ENCODE data around the gene KCNJ9. TPM values are rescaled to one million over a fixed set of nuclear protein-coding genes. Genes with fewer than 3 reads are reported as not detected.

KCNJ9 gene
- total RNA-seq, 2 donors from 2014 or later, result 0.95 TPM; not detected in 1

DNA sequence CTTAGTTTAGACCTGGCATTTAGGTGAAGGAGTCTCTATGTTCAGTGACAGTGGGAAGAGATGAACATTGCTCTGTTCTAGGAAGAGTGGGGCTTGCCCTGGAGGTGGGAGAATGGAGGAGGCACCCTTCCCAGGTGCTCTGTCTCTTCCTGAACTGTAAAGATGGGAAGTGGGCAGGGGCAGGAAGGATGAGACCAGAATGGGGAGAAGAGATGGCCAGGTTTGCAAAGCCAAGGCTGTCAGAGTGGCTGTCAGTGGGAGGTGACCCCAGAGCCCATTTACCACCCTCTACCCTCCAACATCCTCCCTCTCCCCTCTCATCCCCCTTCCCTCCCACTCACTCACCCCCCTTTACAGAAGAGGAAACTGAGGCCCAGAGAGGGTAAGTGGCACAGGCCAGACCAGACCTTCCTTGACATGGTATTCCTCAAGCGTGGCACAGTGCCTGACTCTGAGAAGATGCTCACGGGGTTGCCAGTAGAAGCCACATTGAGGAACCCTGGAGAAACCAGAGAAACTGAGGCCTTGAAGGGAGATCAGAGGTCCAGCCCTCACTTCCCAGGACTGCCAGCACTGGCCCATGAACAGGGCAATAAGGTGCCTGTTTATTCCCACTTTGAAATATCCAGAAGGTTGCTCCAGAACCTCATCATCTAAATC lies 18.5 kb downstream of the KCNJ9 start:
- H3K27me3 ChIP-seq (replicated peaks; ENCODE audit: insufficient read depth), result no peaks in the 10 kb centered on the region
- no peaks in the 10 kb centered on the region for H3K36me3 ChIP-seq
- no peak for ATAC-seq (ENCODE audit: insufficient number of reproducible peaks, low FRiP score, low read depth)
- H3K4me3 ChIP-seq, result no peak overlapping the region
- peak overlapping the region; percentile 97 to 98 for H3K27ac ChIP-seq
- no peak for DNase-seq (ENCODE audit: low spot score)
- peaks cover 33 to 79% of the 10 kb centered on the region in 2 donors for H3K4me1 ChIP-seq (ENCODE audit: control insufficient read depth in 1 of 2, low read depth in 2 of 2)
- TF ChIP-seq CTCF (IDR thresholded peaks at IDR 0.05), result no peak
- no peaks in the 10 kb centered on the region for H3K9me3 ChIP-seq

DNA sequence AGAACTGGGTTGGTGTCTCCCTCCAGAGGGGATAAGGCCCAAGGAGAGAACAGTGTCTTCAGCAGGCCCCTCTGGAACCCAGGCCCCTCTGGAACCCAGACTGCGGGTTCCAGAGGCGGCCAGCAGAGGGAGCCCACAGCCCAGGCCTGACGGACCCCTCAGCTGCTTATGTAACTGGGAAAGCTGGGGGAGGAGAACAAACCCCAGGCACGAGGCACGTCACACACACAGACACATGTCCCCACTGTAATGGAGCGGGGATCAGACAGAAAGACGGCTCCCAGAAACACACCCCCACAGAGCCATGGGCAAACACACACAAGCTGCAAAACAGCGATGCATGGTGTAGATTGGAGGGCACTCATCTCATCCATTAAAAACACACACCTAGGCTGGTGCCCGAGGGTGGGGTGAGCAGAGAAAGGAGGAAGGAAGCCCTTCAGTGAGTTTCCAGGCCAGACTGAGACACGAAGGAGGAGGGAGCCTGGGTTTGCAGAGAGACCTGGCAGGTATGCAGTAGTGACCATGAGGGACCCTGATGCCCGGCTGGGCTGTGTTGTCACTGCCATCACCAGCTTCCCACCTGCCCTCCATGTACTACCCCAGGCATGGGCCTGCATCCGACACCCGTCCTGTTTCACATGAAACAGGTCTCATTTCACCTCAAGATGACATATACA lies 19.8 kb downstream of the KCNJ9 start:
- TF ChIP-seq CTCF (IDR thresholded peaks at IDR 0.05), result peak; percentile 97
- peaks cover 31 to 68% of the 10 kb centered on the region in 2 donors for H3K4me1 ChIP-seq (ENCODE audit: control insufficient read depth in 1 of 2, low read depth in 2 of 2)
- H3K4me3 ChIP-seq, result peak overlapping the region; percentile 37

GRCh38 chr1:160101717-160102522 lies 20.6 kb downstream of the KCNJ9 start:
- H3K27me3 ChIP-seq (replicated peaks; ENCODE audit: insufficient read depth), result no peaks in the 10 kb centered on the region
- peak overlapping the region; percentile 42 to 98 for H3K27ac ChIP-seq
- H3K9me3 ChIP-seq, result no peaks in the 10 kb centered on the region
- peaks cover 24 to 61% of the 10 kb centered on the region in 2 donors for H3K4me1 ChIP-seq (ENCODE audit: control insufficient read depth in 1 of 2, low read depth in 2 of 2)
- TF ChIP-seq CTCF (IDR thresholded peaks at IDR 0.05), result no peak
- H3K4me3 ChIP-seq, result no peak overlapping the region
- DNase-seq (ENCODE audit: low spot score) (no peak), ATAC-seq (ENCODE audit: insufficient number of reproducible peaks, low FRiP score, low read depth) (no peak)
- H3K36me3 ChIP-seq, result no peaks in the 10 kb centered on the region

More for the DNA sequence above, 19.8 kb downstream of the KCNJ9 start:
- Histone ChIP-seq H3K27me3 (replicated peaks; ENCODE audit: insufficient read depth) (no peaks in the 10 kb centered on the region), H3K9me3 (no peaks in the 10 kb centered on the region), H3K36me3 (no peaks in the 10 kb centered on the region), H3K27ac (peak overlapping the region; percentile 42 to 98)
- DNase-seq (ENCODE audit: low spot score) (peak; percentile 61), ATAC-seq (ENCODE audit: insufficient number of reproducible peaks, low FRiP score, low read depth) (peak; percentile 17)

DNA sequence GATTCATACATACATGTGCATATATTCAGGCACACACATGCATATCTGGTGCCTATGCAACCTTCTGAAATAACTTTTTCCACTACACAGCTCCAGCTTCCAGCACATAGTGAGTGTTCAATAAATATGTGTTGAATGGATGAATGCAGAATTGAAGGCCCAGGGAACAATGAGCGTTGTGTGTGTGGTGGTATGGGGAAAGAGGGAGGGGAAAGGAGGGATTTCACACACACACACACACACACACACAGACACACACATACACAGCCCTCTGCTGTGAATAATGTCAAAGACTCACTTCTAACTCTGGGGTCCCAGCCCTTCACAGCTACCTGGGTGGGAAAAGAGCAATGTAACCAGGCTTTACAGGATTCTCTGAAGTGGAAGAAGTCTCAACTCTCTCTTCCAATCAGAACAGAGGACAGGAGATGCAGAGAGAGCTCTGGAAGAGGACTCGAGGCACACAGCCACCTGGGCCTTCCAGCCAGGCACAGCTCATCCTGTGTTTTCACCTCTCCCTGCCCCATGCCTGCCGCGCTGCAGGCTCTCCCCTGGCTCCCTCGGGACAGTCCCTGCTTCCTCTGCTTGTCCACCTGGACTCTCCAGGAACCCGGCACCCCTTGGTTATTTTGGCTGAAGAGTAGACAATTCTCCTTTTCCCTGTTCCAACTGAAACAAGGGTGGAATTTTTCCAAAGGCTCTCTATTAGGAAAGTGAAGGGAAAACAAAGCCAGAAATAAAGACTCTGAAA lies 22.5 kb downstream of the KCNJ9 start:
- H3K9me3 ChIP-seq, result no peaks in the 10 kb centered on the region
- no peak for TF ChIP-seq CTCF (IDR thresholded peaks at IDR 0.05)
- ATAC-seq (ENCODE audit: insufficient number of reproducible peaks, low FRiP score, low read depth) (no peak), DNase-seq (ENCODE audit: low spot score) (no peak)
- H3K36me3 ChIP-seq, result no peaks in the 10 kb centered on the region
- no peak overlapping the region for H3K4me3 ChIP-seq
- no peaks in the 10 kb centered on the region for H3K27me3 ChIP-seq (replicated peaks; ENCODE audit: insufficient read depth)
- H3K4me1 ChIP-seq (ENCODE audit: control insufficient read depth in 1 of 2, low read depth in 2 of 2), result peaks cover 17 to 52% of the 10 kb centered on the region in 2 donors
- H3K27ac ChIP-seq, result peak overlapping the region; percentile 41 to 45

Data from thoracic aorta (tissue), 2 donors.